Left ventricle myocardium inferior (tissue), 1 donor: ENCODE measurements around the gene FBXO4. TPM values are rescaled to one million over a fixed set of nuclear protein-coding genes. Genes with fewer than 3 reads are reported as not detected.
"Not testable (repeated sequence)": the region's sequence is repeated elsewhere in the genome, so short reads cannot be mapped to it uniquely, and the experiment has no call there.

Experiments used
- DNase-seq: peaks from one replicate; pipeline ENCODE4 v3.0.0-alpha.2; 2020
- H3K27ac ChIP-seq: fragments of 200-600 bp; replicated peaks from 2 replicates; pipeline ENCODE4 v1.8.0; 2021
- H3K27me3 ChIP-seq: fragments of 200-600 bp; 2 replicates; pipeline ENCODE4 v1.8.0; 2021; ENCODE audit warnings: low read depth
- H3K36me3 ChIP-seq: fragments of 200-600 bp; 2 replicates; pipeline ENCODE4 v1.8.0; 2021
- H3K4me1 ChIP-seq: fragments of 200-600 bp; 2 replicates; pipeline ENCODE4 v1.8.0; 2021
- H3K4me3 ChIP-seq: fragments of 200-600 bp; 2 replicates; pipeline ENCODE4 v1.8.0; 2021; ENCODE audit warnings: mild to moderate bottlenecking, moderate library complexity
- H3K9me3 ChIP-seq: fragments of 200-600 bp; replicated peaks from 2 replicates; pipeline ENCODE4 v1.8.0; 2021
- CTCF ChIP-seq: fragments of 200-600 bp; IDR thresholded peaks from 2 replicates; pipeline ENCODE4 v1.8.0; 2021; ENCODE audit warnings: antibody characterized with exemption, mild to moderate bottlenecking, borderline replicate concordance
- intact Hi-C: fragments of 100-400 bp; cut with micrococcal nuclease; formaldehyde crosslinking; loops from one replicate; pipeline ENCODE4 v1.11.0; 2022
- total RNA-seq: library from RNA; stranded (reverse); fragmentation: NEBNext Ultra II Directional; extraction: Animal tissue kit (Norgen Biotek cat#: 25700); gene quantifications from one replicate; pipeline ENCODE4 v1.2.1, GENCODE V29; 2021
- donor health status: DM: no; HTN: yes; CAD: no; lungs with severe emphysema.

The FBXO4 gene
- total RNA-seq, 1 donor from 2014 or later = 4.3 TPM

- no peak for TF ChIP-seq CTCF
- Histone ChIP-seq H3K27me3 (no peaks in the 10 kb centered on the region), H3K36me3 (peaks cover 12% of the 10 kb centered on the region), H3K9me3 (no peaks in the 10 kb centered on the region), H3K4me3 (no peak overlapping the region), H3K27ac (no peak overlapping the region), H3K4me1 (no peaks in the 10 kb centered on the region)
- intact Hi-C loops = no loop called here
- DNase-seq = no peak
These were observed 15.6 kb downstream of the FBXO4 start for GRCh38 chr5:41940641-41941040.

GRCh38 chr5:41945332-41945955 is 20.4 kb downstream of the FBXO4 start:
- H3K4me1 ChIP-seq, H3K4me3 ChIP-seq, DNase-seq, H3K27ac ChIP-seq, H3K36me3 ChIP-seq, intact Hi-C loops, H3K27me3 ChIP-seq: not testable (repeated sequence)
- peaks cover 18% of the 10 kb centered on the region for H3K9me3 ChIP-seq

GRCh38 chr5:41951224-41951623 is 26.1 kb downstream of the FBXO4 start:
- Histone ChIP-seq H3K27me3 (no peaks in the 10 kb centered on the region), H3K36me3 (no peaks in the 10 kb centered on the region), H3K4me3 (no peak overlapping the region), H3K4me1 (no peaks in the 10 kb centered on the region), H3K27ac (no peak overlapping the region), H3K9me3 (peaks cover 31% of the 10 kb centered on the region)
- no peak for DNase-seq
- TF ChIP-seq CTCF = no peak
- intact Hi-C loops = no loop called here

- Histone ChIP-seq H3K27ac (no peak overlapping the region), H3K36me3 (no peaks in the 10 kb centered on the region), H3K4me1 (no peaks in the 10 kb centered on the region), H3K27me3 (no peaks in the 10 kb centered on the region), H3K4me3 (no peak overlapping the region), H3K9me3 (peaks cover 53% of the 10 kb centered on the region)
- intact Hi-C loops = no loop called here
- DNase-seq = no peak
- no peak for TF ChIP-seq CTCF
These were observed 29.2 kb downstream of the FBXO4 start for GRCh38 chr5:41954286-41954685.

- Histone ChIP-seq H3K4me3 (no peak overlapping the region), H3K27ac (no peak overlapping the region), H3K4me1 (no peaks in the 10 kb centered on the region), H3K36me3 (no peaks in the 10 kb centered on the region), H3K27me3 (no peaks in the 10 kb centered on the region), H3K9me3 (peaks cover 54% of the 10 kb centered on the region)
- DNase-seq = no peak
- intact Hi-C loops = no loop called here
- TF ChIP-seq CTCF = no peak
These were observed 30.4 kb downstream of the FBXO4 start for GRCh38 chr5:41955432-41956024.

GRCh38 chr5:41956943-41957342 is 31.9 kb downstream of the FBXO4 start:
- Histone ChIP-seq H3K36me3 (no peaks in the 10 kb centered on the region), H3K27ac (no peak overlapping the region), H3K4me3 (no peak overlapping the region), H3K4me1 (no peaks in the 10 kb centered on the region), H3K27me3 (no peaks in the 10 kb centered on the region), H3K9me3 (peaks cover 61% of the 10 kb centered on the region)
- TF ChIP-seq CTCF = no peak
- intact Hi-C loops = no loop called here
- DNase-seq = no peak
